ENCODE measurements around the gene SMAD7. TPM values are rescaled to one million over a fixed set of nuclear protein-coding genes. Genes with fewer than 3 reads are reported as not detected.

Gene SMAD7
- total RNA-seq, 1 experiment from 2014 or later: 5.8 TPM

DNA sequence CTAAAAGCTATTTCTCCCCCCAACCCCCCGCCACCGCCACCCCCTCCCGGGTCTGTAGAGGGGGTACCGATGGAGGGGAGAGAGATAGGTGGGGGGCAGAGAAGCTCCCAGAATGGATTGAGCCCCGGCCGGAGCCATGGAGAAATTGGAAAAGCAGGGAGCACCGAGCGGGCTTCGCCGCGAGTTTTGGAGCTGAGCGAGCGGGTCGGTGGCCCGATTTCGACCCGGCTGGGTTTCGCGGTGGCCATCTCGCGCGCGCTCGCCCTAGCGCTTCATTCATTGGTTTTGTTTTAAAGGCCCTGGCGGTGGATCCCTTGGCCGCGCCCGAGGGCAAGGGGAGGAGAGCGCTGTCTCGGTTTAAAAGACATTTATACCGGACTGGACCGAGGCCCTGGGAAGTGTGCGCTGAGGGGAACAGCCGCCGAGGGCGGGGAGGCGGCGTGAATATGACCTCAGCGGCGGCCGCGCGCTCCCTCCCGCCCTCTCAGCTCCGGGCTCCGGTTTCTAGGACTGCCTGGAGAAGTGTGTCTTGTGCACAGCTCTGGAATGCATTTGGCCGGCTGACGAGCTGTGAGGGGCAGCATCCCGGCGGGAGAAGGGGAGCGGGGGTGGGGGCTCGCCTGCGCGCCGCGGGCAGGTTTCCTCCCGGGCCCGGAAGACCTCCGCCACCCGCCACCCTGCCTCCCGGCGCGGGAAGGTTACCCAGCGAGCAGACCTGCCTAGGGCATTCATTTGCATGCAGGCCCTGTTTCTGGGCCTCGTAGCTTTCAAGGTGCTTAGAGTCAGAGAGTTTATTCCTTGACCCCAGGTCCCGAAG lies 1.7 kb upstream of the SMAD7 start:
- peak; percentile 70 to 74 for DNase-seq
- no peaks in the 10 kb centered on the region for H3K9me2 ChIP-seq (ENCODE audit: insufficient read depth)
- intact Hi-C loops (cut with micrococcal nuclease; ENCODE audit: unreplicated experiment): loop anchor here (2.0 kb wide), 2 partner anchors 44 to 68 kb away; no protein-coding TSS in a partner anchor

DNA sequence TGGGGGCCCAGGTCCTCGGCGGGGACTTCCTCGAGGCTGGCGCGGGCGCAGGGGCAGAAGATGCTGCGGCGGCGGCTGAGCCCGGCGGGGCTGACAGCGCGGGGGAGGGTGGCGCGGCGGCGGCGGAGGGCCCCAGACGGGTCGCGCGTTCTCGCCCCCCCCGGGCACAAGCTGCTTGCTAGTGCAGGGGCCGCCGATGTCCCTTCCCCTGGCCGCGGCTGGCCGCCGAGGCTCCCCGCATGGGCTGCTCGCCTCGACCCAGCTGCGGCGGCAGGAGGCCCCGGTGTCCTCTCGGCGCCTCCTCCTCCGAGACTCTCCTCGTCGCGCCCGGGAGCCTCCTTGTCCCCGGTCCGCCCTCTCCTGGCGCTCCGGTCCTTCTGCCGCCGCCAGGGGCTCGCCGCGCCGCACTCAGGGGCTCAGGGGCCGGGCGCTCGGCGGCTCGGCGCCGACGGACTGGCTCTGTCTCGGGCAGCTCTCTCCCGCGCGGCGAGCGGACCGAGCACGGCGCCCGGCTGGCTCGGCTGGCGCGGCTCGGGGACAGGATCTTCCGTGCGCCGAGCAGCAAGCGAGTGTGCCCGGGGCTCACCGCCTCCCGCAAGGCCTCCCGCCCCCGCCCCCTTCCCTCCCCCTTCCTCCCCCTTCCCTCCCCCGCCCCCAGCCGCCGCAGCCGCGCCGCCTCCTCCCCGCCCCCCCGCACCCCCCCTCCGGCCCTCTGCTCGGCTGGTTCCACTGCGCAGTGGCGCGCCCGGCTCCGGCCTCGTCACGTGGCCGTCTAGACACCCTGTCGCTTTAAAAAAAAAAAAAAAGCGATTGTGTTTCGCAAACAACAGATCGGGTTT lies 902 bp upstream of the SMAD7 start:
- peak overlapping the region; percentile 83 for H2AFZ ChIP-seq
- H3K9me3 ChIP-seq (ENCODE audit: insufficient read depth, low read depth): no peaks in the 10 kb centered on the region
- H3K27ac ChIP-seq: peak overlapping the region; percentile 94
- ChIA-PET POLR2A (ENCODE audit: unreplicated experiment) (interaction anchor here (0.6 to 1.0 kb wide), 2 partner anchors 47 to 119 kb away, joined by 3 to 21 read pairs; no protein-coding TSS in a partner anchor), CTCF (interaction anchor here (0.6 kb wide), 1 partner anchor 16 kb away, joined by 6 read pairs; no protein-coding TSS in a partner anchor)
- H3K27me3 ChIP-seq (ENCODE audit: insufficient read depth, low read depth): no peaks in the 10 kb centered on the region
- H3K36me3 ChIP-seq (ENCODE audit: low read depth): 0 out of 2 replicates have a peak, but pooled peaks cover 7% of the 10 kb centered on the region
- peaks cover 53% of the 10 kb centered on the region for H3K4me1 ChIP-seq (replicated peaks; ENCODE audit: insufficient read depth)
- H3K79me2 ChIP-seq (ENCODE audit: low read depth): peaks cover 49% of the 10 kb centered on the region
- peak overlapping the region; percentile 78 for H3K4me3 ChIP-seq
- TF ChIP-seq, protein P1, sequence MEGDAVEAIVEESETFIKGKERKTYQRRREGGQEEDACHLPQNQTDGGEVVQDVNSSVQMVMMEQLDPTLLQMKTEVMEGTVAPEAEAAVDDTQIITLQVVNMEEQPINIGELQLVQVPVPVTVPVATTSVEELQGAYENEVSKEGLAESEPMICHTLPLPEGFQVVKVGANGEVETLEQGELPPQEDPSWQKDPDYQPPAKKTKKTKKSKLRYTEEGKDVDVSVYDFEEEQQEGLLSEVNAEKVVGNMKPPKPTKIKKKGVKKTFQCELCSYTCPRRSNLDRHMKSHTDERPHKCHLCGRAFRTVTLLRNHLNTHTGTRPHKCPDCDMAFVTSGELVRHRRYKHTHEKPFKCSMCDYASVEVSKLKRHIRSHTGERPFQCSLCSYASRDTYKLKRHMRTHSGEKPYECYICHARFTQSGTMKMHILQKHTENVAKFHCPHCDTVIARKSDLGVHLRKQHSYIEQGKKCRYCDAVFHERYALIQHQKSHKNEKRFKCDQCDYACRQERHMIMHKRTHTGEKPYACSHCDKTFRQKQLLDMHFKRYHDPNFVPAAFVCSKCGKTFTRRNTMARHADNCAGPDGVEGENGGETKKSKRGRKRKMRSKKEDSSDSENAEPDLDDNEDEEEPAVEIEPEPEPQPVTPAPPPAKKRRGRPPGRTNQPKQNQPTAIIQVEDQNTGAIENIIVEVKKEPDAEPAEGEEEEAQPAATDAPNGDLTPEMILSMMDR (conservative IDR thresholded peaks at IDR 0.05): no peak
- no peak for TF ChIP-seq EZH2 (IDR thresholded peaks at IDR 0.05; ENCODE audit: low read depth)
- peaks cover 29% of the 10 kb centered on the region for H4K20me1 ChIP-seq (ENCODE audit: insufficient read depth)
- H3K4me2 ChIP-seq: peak overlapping the region; percentile 86
- DNase-seq: peak; percentile 73 to 75
- BruUV-seq (replicated peaks): no TSS peak
- no peaks in the 10 kb centered on the region for H3K9me2 ChIP-seq (ENCODE audit: insufficient read depth)
- intact Hi-C loops (cut with micrococcal nuclease; ENCODE audit: unreplicated experiment): loop anchor here (2.0 kb wide), 4 partner anchors 45 to 275 kb away; no protein-coding TSS in a partner anchor
- H3F3A ChIP-seq (ENCODE audit: insufficient read depth, low read depth): peaks cover 41% of the 10 kb centered on the region

More for the DNA sequence above, 1.7 kb upstream of the SMAD7 start:
- Histone ChIP-seq H2AFZ (peak overlapping the region; percentile 83), H3K4me2 (peak overlapping the region; percentile 84), H3F3A (ENCODE audit: insufficient read depth, low read depth) (peaks cover 41% of the 10 kb centered on the region), H3K4me1 (replicated peaks; ENCODE audit: insufficient read depth) (peaks cover 48% of the 10 kb centered on the region), H3K79me2 (ENCODE audit: low read depth) (peaks cover 40% of the 10 kb centered on the region), H3K4me3 (peak overlapping the region; percentile 78), H3K36me3 (ENCODE audit: low read depth) (0 out of 2 replicates have a peak, but pooled peaks cover 1% of the 10 kb centered on the region), H3K27me3 (ENCODE audit: insufficient read depth, low read depth) (no peaks in the 10 kb centered on the region), H3K9me3 (ENCODE audit: insufficient read depth, low read depth) (no peaks in the 10 kb centered on the region), H3K27ac (peak overlapping the region; percentile 94), H4K20me1 (ENCODE audit: insufficient read depth) (peaks cover 22% of the 10 kb centered on the region)
- BruUV-seq (replicated peaks): TSS peak; percentile 71
- ChIA-PET POLR2A (ENCODE audit: unreplicated experiment) (interaction anchor here (0.6 to 1.0 kb wide), 4 partner anchors 12 to 120 kb away, joined by 3 to 21 read pairs (median 5); no protein-coding TSS in a partner anchor), CTCF (interaction anchor here (0.6 kb wide), 2 partner anchors 15 to 220 kb away, joined by 3 to 6 read pairs; no protein-coding TSS in a partner anchor)
- TF ChIP-seq EZH2 (IDR thresholded peaks at IDR 0.05; ENCODE audit: low read depth): no peak
- TF ChIP-seq, protein P1 (conservative IDR thresholded peaks at IDR 0.05): no peak
